Measurements from ENCODE around the gene THSD4.

Gene THSD4

DNA sequence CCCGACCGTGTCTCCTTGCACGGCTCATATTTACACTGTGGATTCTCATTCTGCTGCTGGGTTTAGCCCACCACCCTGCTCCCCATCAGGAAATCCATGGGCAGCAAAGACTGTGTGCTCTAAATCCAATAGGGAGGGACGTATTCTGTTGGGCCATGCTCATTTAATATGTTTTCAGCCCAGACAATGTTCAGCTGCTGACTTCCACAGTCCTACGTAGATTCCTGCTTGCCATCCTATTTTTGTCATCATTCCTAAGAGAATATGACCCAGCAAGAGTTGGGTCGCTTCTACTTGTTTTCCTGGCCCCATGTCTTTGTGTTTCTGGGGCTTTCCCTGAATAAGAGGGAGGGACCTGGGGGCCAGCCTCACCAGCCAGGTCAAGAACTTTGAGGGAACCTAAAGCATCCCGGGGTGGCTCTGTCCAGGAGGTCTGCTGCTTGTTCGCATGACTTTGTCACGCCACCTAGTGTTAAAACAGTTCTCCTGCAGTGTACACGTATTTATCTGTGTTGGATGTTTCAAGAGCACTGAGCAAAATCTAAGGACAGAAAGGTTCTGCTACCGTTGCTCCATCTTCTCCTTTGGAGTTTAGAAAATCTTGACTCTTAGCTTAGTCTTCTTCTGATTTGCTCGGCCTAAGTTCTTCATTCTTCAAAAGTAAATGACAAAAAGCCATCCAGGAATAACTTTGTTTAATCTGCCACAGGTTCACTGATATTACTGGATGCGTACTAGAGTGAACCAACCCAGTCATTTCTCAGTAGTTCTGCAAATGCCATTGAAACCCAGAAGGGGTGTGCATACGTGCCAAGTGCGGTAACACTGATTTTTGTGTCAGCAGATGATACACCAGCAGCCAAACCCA, 615.2 kb downstream of the THSD4 start:
- peak in 1 of 2 donors; percentile 32 for DNase-seq (ENCODE audit: low read depth in 1 of 2, low spot score in 1 of 2)

DNA sequence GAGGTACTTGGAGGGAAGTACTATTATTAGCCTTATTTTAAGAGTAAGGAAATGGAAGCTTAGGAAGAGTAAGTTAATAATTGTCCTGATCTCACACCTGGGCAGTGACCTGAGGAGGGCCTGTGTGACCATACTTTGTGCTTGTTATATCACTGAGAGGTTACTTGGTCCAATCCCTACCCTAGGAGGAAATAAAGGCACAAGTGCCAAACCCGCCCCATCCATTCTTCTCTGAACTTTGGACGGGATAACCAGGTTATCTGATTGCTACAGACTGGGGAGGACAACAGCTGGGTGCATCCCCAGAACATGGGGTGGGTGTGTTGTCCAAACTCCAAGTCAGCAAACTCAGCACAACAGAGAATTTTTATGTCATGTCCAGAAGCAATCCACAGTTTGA, 617.4 kb downstream of the THSD4 start:
- DNase-seq (ENCODE audit: low read depth in 1 of 2, low spot score in 1 of 2): no peak

DNA sequence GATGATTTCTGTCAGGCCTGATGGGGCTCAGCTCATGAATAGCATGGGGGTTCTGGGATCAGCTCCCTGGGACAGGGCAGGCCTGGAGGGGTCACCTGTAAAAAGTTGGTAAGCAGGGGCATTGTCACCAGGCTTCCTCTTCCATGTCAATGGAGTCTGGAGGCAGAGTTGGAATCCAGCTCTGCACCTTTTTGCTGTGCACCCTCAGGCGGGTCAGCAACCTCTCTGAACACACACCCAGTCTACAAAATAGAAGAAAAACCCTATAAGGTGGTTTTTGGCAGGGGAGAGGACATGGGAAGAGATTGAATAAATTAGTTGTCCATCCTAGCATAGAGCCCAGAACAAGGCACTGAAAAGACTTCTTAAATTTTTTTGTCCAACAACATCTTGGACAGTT, 617.9 kb downstream of the THSD4 start:
- DNase-seq (ENCODE audit: low read depth in 1 of 2, low spot score in 1 of 2): no peak

DNA sequence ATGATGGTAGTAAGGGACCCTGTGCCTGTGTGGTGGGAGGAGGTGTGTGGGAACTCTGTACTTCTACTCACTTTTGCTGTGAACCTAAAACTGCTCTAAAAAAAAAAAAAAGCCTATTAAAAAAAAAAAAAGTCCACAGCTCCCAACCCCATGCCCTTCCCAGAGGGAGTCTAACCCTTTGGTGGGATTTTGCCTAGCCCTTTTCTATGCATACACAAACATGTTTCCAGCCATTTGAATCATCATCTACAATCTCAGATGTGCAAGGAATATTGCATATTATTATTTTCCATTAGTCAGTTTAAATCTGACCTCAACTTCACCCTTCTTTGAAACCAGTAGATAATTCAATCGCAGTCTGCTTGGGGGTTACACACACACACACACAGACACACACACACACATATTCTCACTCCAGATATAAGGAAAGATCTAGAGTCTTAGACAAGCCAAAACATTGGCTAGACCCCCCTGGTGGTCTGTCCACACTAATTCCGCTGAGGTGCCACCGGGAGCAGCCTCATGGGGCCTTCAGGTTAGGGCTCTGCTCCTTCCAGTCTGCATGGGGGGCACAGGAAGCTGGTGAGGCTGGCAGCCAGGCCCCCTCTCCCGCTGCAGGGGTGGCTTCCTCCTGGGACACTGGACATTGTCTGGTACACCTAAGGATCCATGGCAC, 619.6 kb downstream of the THSD4 start:
- DNase-seq (ENCODE audit: low read depth in 1 of 2, low spot score in 1 of 2): no peak

DNA sequence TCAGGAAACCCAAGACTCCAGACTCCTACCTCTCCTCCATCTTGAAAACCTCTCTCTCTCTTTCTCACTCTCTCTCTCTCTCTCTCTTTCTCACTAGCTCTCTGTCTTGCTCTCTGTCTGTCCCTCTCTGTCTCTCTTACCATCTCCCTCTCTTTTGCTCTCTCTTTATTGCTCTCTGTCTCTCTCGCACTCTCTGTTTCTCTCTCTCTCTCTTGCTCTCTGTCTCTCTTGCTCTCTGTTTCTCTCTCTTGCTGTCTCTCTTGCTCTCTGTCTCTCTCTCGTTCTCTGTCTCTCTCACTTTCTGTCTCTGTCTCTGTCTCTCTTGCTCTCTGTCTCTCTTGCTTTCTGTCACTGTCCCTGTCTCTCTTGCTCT, 620.1 kb downstream of the THSD4 start:
- DNase-seq (ENCODE audit: low read depth in 1 of 2, low spot score in 1 of 2): no peak

DNA sequence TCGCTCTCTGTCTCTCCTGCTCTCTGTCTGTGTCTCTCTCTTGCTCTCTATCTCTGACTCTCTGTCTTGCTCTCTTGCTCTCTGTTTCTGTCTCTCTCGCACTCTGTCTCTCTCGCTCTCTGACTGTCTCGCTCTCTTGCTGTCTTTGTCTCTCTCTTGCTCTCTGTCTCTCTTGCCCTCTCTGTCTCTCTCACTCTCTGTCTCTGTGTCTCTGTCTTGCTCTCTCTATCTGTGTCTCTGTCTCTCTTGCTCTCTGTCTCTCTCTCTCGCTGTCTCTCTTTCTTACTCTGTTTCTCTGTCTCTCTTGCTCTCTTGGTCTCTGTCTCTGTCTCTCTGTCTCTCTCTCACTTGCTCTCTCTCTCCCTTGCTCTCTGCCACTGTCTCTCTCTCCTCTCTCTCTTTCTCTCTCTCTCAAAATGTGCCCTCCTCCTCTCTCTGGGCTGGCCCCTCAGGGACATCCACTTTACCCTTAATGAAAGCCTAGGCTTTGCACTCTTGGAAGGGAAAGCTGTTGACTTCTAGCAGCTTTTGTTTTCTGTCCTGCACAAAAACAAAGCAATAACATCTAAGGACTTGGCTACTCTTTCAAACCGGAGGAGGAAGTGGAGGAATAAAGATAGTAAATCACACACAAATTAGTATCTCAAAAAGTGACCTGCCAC, 621.1 kb downstream of the THSD4 start:
- DNase-seq (ENCODE audit: low read depth in 1 of 2, low spot score in 1 of 2): no peak

DNA sequence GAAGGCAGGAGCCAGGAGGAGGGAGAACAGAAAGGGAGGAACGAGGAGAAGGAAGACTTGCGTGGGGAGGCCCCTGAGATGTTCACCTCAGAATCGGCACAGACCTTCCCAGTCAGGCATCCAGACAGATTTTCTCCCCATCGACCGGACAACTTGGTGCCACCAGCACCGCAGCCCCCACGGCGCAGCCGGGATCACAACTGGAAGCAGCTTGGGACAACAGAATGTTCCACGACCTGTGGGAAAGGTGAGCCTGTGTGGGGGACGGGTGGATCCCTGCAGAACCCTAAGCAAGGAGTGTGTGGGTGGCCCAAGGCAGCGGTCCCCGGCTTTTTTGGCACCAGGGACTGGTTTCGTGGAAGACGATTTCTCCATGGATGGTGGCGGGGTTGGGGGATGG, 622.5 kb downstream of the THSD4 start:
- no peak for DNase-seq (ENCODE audit: low read depth in 1 of 2, low spot score in 1 of 2)

DNA sequence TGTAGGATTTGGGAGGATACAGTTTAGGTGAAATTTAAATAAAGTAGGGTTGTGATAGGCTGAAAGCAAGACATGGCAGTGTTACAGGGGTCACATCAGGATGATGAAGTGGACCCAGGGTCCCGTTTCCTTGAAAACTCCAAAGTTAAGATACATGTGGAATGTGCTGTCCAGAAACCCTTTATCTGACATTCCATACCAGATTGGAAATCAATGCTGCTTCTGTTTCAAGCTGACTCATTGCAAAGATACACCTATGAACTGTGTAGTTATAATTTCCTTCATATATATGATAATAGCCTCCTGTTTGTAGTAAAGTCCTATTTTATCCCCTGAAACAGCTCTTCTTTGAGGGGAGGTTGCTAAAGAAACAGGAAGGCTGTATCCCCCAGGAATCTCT, 624.1 kb downstream of the THSD4 start:
- no peak for DNase-seq (ENCODE audit: low read depth in 1 of 2, low spot score in 1 of 2)

DNA sequence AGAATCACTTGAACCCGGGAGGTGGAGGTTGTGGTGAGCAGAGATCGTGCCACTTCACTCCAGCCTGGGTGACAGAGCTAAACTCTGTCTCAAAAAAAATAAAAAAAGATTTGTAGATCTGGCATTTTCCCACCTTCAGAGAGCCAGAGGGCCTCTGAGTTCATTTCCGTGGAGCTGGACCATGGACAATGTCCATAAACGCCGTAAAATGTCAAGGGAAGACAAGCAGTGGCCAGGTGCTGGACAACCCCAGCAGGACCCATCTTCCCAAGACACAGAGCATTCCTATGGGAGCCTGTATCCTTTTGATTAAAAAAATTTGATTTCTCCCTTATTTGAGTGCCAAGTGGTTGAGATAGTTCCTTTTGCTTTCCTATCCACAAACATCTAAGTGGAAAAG, 627.7 kb downstream of the THSD4 start:
- no peak for DNase-seq (ENCODE audit: low read depth in 1 of 2, low spot score in 1 of 2)

DNA sequence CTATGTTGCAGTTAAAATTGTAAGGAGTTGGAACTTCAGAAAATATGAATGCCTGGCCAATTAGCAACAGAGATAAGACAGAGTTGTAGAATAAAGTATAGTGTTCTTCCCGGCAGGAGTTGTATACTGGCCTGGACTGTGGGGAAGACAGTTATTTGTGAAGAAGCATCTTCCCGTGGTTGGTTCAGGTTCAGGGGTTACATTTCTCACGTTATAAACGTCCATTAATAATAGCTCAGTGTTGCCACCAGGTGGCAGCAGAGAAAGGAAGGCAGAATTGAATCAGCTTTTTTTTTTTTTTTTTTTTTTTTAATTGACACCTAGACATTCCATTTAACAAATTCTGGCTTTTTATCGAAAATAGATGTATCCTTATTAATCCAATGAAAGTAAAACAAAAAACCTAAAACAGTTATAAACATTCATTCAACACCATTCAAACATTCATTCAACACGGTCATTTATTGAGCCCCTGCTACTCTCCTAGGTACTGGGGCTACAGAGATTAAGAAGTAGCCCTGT, 628.7 kb downstream of the THSD4 start:
- DNase-seq (ENCODE audit: low read depth in 1 of 2, low spot score in 1 of 2): peak; percentile 25 to 52

DNA sequence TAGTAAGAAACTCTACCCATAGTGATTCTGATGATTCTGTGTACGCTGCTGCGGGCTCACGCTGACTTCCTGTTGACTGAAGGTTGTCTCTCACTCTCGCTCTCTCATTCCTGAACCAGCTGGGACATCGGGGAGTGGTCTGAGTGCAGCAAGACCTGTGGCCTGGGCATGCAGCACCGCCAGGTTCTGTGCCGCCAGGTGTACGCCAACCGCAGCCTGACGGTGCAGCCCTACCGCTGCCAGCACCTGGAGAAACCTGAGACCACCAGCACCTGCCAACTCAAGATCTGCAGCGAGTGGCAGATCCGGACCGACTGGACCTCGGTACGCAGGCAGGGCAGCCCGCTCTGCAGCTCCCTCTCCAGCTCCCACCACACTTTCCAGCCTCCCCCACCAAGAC, 631.4 kb downstream of the THSD4 start:
- no peak for DNase-seq (ENCODE audit: low read depth in 1 of 2, low spot score in 1 of 2)

DNA sequence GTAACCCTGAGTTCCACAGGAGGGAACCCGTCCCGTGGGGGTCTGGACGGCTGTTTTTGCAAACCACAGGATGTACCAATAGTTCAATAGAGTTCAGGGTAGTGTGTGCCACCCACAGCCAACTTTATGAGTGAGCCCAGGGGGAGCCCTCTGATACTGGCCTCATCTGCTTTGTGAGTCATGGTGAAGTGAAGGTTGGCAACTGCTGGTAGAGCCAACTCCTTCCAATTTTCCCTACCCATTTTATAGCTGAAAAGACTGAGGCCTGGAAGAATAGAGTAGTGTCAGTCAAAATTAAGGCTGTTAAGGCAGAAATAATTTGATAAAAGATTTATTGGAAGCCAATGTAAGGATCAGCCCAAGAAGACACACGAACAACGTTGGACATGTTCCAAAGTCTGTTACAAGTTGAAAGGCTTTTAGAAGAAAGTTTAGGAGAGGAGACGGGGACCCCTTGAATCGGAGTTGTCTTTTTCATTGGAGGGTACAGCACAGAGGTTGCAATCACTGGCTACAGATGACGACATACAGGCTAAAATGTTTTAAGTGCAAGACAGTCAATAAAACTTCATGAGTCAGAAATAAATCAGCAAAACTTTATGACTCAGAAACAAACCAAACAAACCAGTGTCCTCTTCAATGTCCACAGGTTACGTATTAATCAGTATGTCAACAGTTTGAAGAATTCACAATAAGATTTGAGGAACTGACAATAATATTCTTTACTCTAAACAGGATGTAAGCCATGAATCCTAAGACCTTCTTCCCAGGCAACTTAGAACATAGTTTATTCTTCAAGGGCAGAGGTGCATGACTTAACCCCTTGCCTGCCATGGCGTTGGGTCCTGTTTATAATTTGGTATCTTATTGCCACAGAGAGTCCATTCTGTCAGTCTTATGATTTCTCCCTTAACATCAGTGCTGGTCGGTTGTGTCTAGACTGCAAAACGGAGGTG, 632.1 kb downstream of the THSD4 start:
- no peak for DNase-seq (ENCODE audit: low read depth in 1 of 2, low spot score in 1 of 2)

DNA sequence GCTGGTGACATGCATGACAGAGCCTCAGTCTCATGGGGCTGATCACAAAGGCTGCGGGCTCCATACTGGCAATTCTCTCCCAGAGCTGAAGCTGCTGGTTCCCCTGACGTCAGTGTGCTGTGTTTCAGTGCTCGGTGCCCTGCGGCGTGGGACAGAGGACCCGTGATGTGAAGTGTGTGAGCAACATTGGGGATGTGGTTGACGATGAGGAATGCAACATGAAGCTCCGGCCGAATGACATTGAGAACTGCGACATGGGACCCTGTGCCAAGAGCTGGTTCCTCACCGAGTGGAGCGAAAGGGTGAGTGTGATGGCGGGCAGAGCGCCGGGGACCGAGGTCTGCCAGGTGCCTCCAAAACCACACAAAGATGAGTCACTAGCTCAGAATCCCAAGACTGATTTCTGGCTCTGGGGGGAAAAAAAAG, 633.0 kb downstream of the THSD4 start:
- no peak for DNase-seq (ENCODE audit: low read depth in 1 of 2, low spot score in 1 of 2)

DNA sequence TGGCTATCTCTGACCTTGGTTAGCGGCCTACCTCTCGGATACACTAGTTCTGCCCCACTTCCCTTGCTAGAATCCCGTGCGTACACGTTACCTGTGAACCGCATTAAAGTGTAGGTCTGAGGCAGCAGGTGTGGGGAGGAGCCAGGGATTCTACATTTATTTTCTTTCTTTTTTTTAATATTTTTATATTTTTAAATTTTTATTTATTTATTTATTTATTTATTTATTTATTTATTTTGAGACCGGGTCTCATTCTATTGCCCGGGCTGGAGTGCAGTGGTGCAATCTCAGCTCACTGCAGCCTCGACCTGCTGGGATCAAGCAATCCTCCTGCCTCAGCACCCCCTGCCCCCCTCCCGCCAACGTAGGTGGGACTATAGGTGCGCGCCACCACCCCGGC, 634.2 kb downstream of the THSD4 start:
- DNase-seq (ENCODE audit: low read depth in 1 of 2, low spot score in 1 of 2): no peak

DNA sequence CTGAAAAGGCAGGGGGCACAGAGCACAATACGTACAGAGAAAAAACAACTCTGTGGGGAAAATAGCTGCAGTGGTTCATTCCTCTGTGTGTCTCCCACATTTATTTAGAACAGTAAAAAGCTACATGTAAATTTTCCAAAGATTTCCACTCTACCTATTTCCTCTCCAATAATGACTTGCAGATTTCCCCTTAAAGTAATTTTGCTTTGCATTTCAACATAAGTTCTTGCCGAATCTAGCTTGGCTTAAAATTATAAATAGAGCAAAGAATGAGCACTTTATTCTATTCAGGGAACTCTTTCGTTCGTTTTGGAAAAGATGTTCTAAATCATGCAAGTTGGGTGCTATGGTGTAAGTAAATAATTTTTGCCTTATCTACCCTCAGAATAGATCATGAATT, 636.9 kb downstream of the THSD4 start:
- no peak for DNase-seq (ENCODE audit: low read depth in 1 of 2, low spot score in 1 of 2)

DNA sequence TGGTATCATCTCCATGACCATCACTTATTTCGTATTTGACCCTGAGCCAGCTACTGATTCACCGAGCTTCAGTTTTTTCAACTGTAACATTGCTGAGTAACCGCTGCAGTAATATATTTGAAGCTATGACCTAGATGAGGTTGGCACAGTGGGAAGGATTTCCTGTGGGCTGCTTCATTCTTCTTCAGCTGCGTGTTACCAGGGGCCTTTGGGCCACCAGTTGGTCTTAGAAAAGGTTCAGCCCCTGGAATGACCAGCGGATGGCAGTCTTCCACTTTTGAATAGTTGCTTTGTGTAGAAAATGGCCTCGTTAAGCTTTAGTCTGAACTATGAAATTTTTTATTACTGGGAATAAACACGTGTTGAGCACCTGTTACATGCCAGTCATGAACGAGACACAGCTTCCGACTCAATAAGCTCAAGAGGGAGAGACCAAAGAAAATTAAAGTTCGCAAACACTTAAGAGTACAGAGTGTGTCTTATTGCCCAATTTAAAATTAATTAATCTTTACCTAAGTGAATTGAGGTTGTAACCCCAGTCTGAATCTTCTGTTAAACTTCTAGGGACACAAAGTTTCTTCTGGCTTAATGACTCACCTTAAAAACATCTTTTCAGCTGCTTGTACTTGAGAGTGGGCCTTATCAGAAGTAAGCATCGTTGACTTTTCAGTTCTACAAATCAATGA, 637.5 kb downstream of the THSD4 start:
- no peak for DNase-seq (ENCODE audit: low read depth in 1 of 2, low spot score in 1 of 2)

DNA sequence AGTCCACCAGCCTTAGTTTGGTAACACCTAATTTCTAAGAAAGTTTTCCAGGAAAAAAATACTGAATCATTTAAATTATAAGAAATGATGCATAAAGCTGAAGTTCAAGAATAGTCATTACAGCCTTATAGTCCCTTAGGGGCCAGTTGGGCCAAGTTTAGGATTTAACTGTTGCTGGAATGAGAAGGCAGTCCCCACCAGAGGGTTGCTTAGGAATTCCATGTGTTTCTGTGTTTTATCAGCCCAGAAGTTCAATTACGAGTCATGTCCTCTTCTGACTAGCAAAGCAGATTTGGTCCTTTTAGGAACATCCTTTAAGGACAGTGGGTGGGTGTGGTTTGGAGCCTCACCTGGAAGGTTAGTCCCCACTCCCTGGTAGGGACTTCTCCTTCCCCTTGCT, 638.1 kb downstream of the THSD4 start:
- no peak for DNase-seq (ENCODE audit: low read depth in 1 of 2, low spot score in 1 of 2)

DNA sequence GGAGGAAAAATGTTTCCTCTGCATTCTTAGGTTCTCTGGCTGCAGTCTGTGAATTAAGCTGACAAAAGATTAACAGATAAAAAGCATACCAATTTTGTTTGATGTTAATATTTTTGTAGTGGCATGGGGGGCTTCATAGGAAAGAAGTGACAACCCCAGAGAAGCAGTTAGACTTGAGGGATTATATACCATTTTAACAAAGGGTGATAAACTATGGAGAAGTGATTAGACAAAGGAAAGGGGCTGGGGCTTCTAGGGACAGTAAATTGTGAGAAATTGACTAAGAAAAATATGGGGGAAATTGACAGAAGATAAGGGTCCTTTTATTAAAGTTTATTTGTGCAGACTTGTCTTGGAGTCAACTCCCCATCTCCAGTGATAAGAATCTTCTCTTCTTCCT, 639.4 kb downstream of the THSD4 start:
- DNase-seq (ENCODE audit: low read depth in 1 of 2, low spot score in 1 of 2): no peak

DNA sequence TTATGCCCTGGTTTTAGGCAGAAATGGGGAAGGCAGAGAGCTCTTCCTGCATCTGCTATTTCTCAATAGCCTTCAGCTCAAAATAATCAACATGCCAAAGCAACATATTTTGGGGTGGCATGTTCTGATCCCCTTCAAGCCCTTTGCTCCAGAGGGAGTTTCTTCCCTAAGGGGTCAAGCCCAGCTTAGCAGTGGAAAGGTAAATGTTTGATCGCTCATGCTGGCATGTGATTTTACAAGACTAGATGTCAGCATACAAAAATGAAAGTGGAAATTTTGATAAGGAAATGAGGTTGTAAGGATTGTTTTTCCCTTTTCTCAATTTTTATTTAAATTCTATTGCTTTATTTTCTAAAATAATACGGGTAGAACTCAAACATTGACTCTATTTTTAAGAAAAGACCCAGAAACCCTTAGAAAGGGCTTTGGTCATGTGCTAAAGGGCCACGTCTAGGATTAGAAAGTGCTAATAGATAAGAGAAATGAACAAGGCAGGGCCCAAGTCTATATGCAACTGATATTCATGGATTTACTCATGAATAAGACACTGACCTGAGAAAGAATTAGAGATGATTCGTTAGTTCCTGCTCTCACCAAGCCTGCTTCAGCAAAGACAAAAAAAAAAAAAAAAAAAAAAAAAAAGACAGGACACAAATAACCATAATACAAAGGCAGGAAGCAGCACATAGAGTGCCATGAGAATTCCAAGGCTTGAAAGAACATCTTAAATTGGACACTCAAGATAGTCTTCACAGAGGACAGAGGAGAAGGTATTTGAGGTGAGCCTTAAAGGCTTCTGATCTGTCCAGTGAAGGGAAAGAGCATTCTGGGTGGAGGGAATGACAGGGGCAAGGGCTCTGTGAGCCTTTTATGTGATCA, 640.1 kb downstream of the THSD4 start:
- DNase-seq (ENCODE audit: low read depth in 1 of 2, low spot score in 1 of 2): no peak

Measured in activated CD4-positive, alpha-beta T cell treated with anti-CD3 and anti-CD28 coated beads, Interleukin-2, amount 50 U/mL, for 24 hours (primary cell).